Rectal smooth muscle tissue (tissue), 1 donor: ENCODE data around the gene B3GALNT2.

Source experiments
- H3K27ac ChIP-seq: one replicate; pipeline ENCODE4 v1.7.0; 2013; ENCODE audit warnings: low read depth, low read length, inconsistent platforms
- H3K27me3 ChIP-seq: one replicate; pipeline ENCODE4 v1.7.0; 2013; ENCODE audit warnings: low read length; ENCODE audit not compliant: control insufficient read depth, insufficient read depth
- H3K36me3 ChIP-seq: one replicate; pipeline ENCODE4 v1.7.0; 2013; ENCODE audit warnings: low read length; ENCODE audit not compliant: control insufficient read depth, insufficient read depth
- H3K4me1 ChIP-seq: one replicate; pipeline ENCODE4 v1.7.0; 2013; ENCODE audit warnings: low read length; ENCODE audit not compliant: control insufficient read depth, insufficient read depth
- H3K4me3 ChIP-seq: one replicate; pipeline ENCODE4 v1.7.0; 2013; ENCODE audit warnings: low read length
- H3K9ac ChIP-seq: one replicate; pipeline ENCODE4 v1.7.0; 2013; ENCODE audit warnings: low read length

The B3GALNT2 gene

GRCh38 chr1:235516862-235517446, 12.7 kb upstream of the B3GALNT2 start:
- H3K4me3 ChIP-seq = no peak overlapping the region
- H3K4me1 ChIP-seq = no peaks in the 10 kb centered on the region
- H3K9ac ChIP-seq = no peak overlapping the region
- H3K36me3 ChIP-seq = no peaks in the 10 kb centered on the region
- no peaks in the 10 kb centered on the region for H3K27me3 ChIP-seq
- H3K27ac ChIP-seq = no peak overlapping the region

GRCh38 chr1:235515844-235516512, 11.7 kb upstream of the B3GALNT2 start:
- H3K4me1 ChIP-seq = no peaks in the 10 kb centered on the region
- no peak overlapping the region for H3K27ac ChIP-seq
- H3K9ac ChIP-seq = no peak overlapping the region
- H3K4me3 ChIP-seq = no peak overlapping the region
- no peaks in the 10 kb centered on the region for H3K36me3 ChIP-seq
- no peaks in the 10 kb centered on the region for H3K27me3 ChIP-seq

- no peak overlapping the region for H3K9ac ChIP-seq
- H3K27me3 ChIP-seq = no peaks in the 10 kb centered on the region
- H3K36me3 ChIP-seq = no peaks in the 10 kb centered on the region
- no peak overlapping the region for H3K27ac ChIP-seq
- no peak overlapping the region for H3K4me3 ChIP-seq
- no peaks in the 10 kb centered on the region for H3K4me1 ChIP-seq
Measured at GRCh38 chr1:235513495-235514366, 9.5 kb upstream of the B3GALNT2 start.

GRCh38 chr1:235511470-235512240, 7.4 kb upstream of the B3GALNT2 start:
- Histone ChIP-seq H3K36me3 (no peaks in the 10 kb centered on the region), H3K4me1 (no peaks in the 10 kb centered on the region), H3K4me3 (no peak overlapping the region), H3K27me3 (no peaks in the 10 kb centered on the region), H3K27ac (no peak overlapping the region), H3K9ac (no peak overlapping the region)

- Histone ChIP-seq H3K4me1 (no peaks in the 10 kb centered on the region), H3K27ac (no peak overlapping the region), H3K9ac (no peak overlapping the region), H3K27me3 (no peaks in the 10 kb centered on the region), H3K36me3 (no peaks in the 10 kb centered on the region), H3K4me3 (no peak overlapping the region)
Measured at GRCh38 chr1:235510823-235511222, 6.6 kb upstream of the B3GALNT2 start.

- Histone ChIP-seq H3K36me3 (no peaks in the 10 kb centered on the region), H3K9ac (no peak overlapping the region), H3K27ac (no peak overlapping the region), H3K4me3 (no peak overlapping the region), H3K4me1 (peaks cover under 1% of the 10 kb centered on the region), H3K27me3 (no peaks in the 10 kb centered on the region)
Measured at GRCh38 chr1:235507623-235508022, 3.4 kb upstream of the B3GALNT2 start.

- H3K36me3 ChIP-seq = no peaks in the 10 kb centered on the region
- peak overlapping the region; percentile 88 for H3K4me3 ChIP-seq
- peak overlapping the region; percentile 84 for H3K9ac ChIP-seq
- peaks cover 3% of the 10 kb centered on the region for H3K4me1 ChIP-seq
- H3K27ac ChIP-seq = peak overlapping the region; percentile 96
- no peaks in the 10 kb centered on the region for H3K27me3 ChIP-seq
Measured at GRCh38 chr1:235504494-235505222, 406 bp upstream of the B3GALNT2 start.

- peak overlapping the region; percentile 88 for H3K4me3 ChIP-seq
- peak overlapping the region; percentile 52 for H3K9ac ChIP-seq
- no peaks in the 10 kb centered on the region for H3K27me3 ChIP-seq
- peaks cover 3% of the 10 kb centered on the region for H3K4me1 ChIP-seq
- H3K36me3 ChIP-seq = no peaks in the 10 kb centered on the region
- H3K27ac ChIP-seq = peak overlapping the region; percentile 96
Measured at GRCh38 chr1:235503403-235504121, 690 bp downstream of the B3GALNT2 start.

GRCh38 chr1:235502601-235503402, 1.4 kb downstream of the B3GALNT2 start:
- peak overlapping the region; percentile 88 for H3K4me3 ChIP-seq
- H3K27ac ChIP-seq = peak overlapping the region; percentile 96
- no peaks in the 10 kb centered on the region for H3K27me3 ChIP-seq
- H3K36me3 ChIP-seq = no peaks in the 10 kb centered on the region
- H3K9ac ChIP-seq = peak overlapping the region; percentile 52
- H3K4me1 ChIP-seq = peaks cover 3% of the 10 kb centered on the region

GRCh38 chr1:235500971-235501540, 3.2 kb downstream of the B3GALNT2 start:
- Histone ChIP-seq H3K4me1 (peaks cover 3% of the 10 kb centered on the region), H3K4me3 (no peak overlapping the region), H3K27me3 (no peaks in the 10 kb centered on the region), H3K27ac (peak overlapping the region; percentile 43), H3K9ac (no peak overlapping the region), H3K36me3 (no peaks in the 10 kb centered on the region)
